Peyer's patch (tissue), 4 donors: ENCODE data around the gene GZF1.

ENCODE experiments used
- CTCF ChIP-seq, 6 experiments: fragments of 450-650 bp in 4 of 6; fragments of 200-600 bp in 2 of 6; sonication (generic) in 1 of 6; IDR thresholded peaks; one replicate each; pipeline ENCODE4 v1.5.1; 2017 to 2019; ENCODE audit warnings: antibody characterized with exemption in 6 of 6, mild to moderate bottlenecking in 3 of 6, moderate library complexity in 1 of 6
- POLR2A ChIP-seq, 2 donors: fragments of 450-650 bp; IDR thresholded peaks; one replicate each; pipeline ENCODE4 v1.5.1; 2017; ENCODE audit warnings: antibody characterized with exemption in 2 of 2, mild to moderate bottlenecking in 2 of 2, moderate library complexity in 2 of 2

GRCh38 chr20:23313271-23313670 lies 48.7 kb upstream of the GZF1 start:
- TF ChIP-seq CTCF (IDR thresholded peaks at IDR 0.05): no peak
- TF ChIP-seq POLR2A (IDR thresholded peaks at IDR 0.05): no peak
